Measurements from ENCODE around the gene CEMIP.

DNA sequence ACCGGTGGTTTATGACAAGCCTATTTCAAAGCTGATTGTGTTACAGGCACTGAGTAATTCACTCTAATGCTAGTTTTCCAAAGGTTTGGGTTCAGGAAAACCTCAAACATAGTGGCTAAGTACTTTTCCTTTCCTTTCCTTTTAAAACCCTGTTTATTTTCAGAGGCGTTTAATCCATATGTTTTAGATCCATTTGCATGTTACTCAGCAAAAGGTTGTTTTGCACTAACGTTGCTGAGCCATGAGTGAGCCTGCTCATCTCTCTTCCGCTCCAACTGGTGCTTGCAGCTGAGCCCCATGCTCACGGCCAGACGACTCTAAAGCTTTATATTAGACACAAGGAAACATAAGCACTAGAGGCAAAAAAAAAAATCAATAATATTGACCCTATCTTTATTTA lies 9.4 kb downstream of the CEMIP start:
- TF ChIP-seq CTCF (IDR thresholded peaks at IDR 0.05) (no peak), EP300 (IDR thresholded peaks at IDR 0.05; ENCODE audit: low read depth) (no peak)

Measured in transverse colon (tissue), 3 donors.